Activated CD4-positive, alpha-beta T cell treated with anti-CD3 and anti-CD28 coated beads for 48 hours (primary cell): ENCODE results near the gene GCNT2.
A peak's percentile ranks its signal among the peaks of the same experiment; 100 is the strongest.
"Not testable (repeated sequence)": the region's sequence is repeated elsewhere in the genome, so short reads cannot be mapped to it uniquely, and the experiment has no call there.

ENCODE experiments used
- DNase-seq: peaks from one replicate; pipeline ENCODE4 v3.0.0-alpha.2; 2020

GCNT2 gene

GRCh38 chr6:10521104-10521808 is at the start of gene GCNT2:
Gene GCNT2 (plus strand): TSS chr6:10521351. CDS start chr6:10528912, 7,561 bp downstream.
- DNase-seq: no peak

- DNase-seq: no peak
Observed at GRCh38 chr6:10472634-10473033, 48.5 kb upstream of the GCNT2 start.

GRCh38 chr6:10478187-10479040 is 42.7 kb upstream of the GCNT2 start:
- no peak for DNase-seq

- no peak for DNase-seq
Observed at GRCh38 chr6:10479939-10480700, 41.0 kb upstream of the GCNT2 start.

GRCh38 chr6:10481101-10481500 is 40.0 kb upstream of the GCNT2 start:
- no peak for DNase-seq

GRCh38 chr6:10482636-10483257 is 38.4 kb upstream of the GCNT2 start:
- no peak for DNase-seq

GRCh38 chr6:10484912-10485311 is 36.2 kb upstream of the GCNT2 start:
- DNase-seq: no peak

- DNase-seq: no peak
Observed at GRCh38 chr6:10485406-10485805, 35.7 kb upstream of the GCNT2 start.

GRCh38 chr6:10486215-10486614 is 34.9 kb upstream of the GCNT2 start:
- no peak for DNase-seq

GRCh38 chr6:10486944-10487588 is 34.1 kb upstream of the GCNT2 start:
- DNase-seq: not testable (repeated sequence)

- DNase-seq: no peak
Observed at GRCh38 chr6:10487668-10488327, 33.4 kb upstream of the GCNT2 start.

GRCh38 chr6:10491463-10491862 is 29.7 kb upstream of the GCNT2 start:
- no peak for DNase-seq

GRCh38 chr6:10491905-10492304 is 29.2 kb upstream of the GCNT2 start:
- not testable (repeated sequence) for DNase-seq

GRCh38 chr6:10495029-10495428 is 26.1 kb upstream of the GCNT2 start:
- DNase-seq: no peak

GRCh38 chr6:10505529-10505928 is 15.6 kb upstream of the GCNT2 start:
- no peak for DNase-seq

- DNase-seq: no peak
Observed at GRCh38 chr6:10507298-10507697, 13.9 kb upstream of the GCNT2 start.

GRCh38 chr6:10507715-10508114 is 13.4 kb upstream of the GCNT2 start:
- no peak for DNase-seq

GRCh38 chr6:10510592-10511367 is 10.4 kb upstream of the GCNT2 start:
- peak; percentile 64 for DNase-seq

- DNase-seq: no peak
Observed at GRCh38 chr6:10511477-10511876, 9.7 kb upstream of the GCNT2 start.

GRCh38 chr6:10513544-10513943 is 7.6 kb upstream of the GCNT2 start:
- DNase-seq: no peak
